Stimulated activated CD8-positive, alpha-beta memory T cell treated with anti-CD3 and anti-CD28 coated beads, Interleukin-15, amount 100 ng/mL, for 1 hour (primary cell): Measurements from ENCODE around the gene TBC1D3B.
"Not testable (repeated sequence)": the region's sequence is repeated elsewhere in the genome, so short reads cannot be mapped to it uniquely, and the experiment has no call there.

Experiments
- DNase-seq: peaks from one replicate; pipeline ENCODE4 v3.0.0-alpha.2; 2020; ENCODE audit warnings: low read depth

TBC1D3B gene

DNA sequence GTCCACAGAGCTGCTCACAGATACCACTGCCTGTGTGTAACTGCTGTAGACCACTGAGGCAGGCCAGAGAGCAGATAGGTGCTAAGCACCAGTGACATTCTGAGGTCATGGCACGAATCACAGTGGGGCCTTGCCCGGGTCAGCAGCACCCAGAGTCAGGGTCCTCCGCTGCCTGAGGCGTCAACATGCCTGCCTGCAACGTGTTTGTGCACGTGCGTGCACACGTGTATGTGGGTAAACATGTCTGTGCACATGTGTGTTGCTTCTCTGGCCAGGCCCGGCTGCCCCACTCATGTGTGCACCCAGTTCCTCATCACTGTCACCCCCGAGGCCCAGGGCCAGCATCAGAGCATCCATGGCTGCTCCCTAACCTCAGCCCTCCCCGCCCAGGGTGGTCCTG, at the start of gene TBC1D3B:
TSS of gene TBC1D3B (minus strand) at position 101 of the 400 bp plus-strand sequence. CDS start 1,586 bp downstream, outside the sequence.
- not testable (repeated sequence) for DNase-seq

- DNase-seq = not testable (repeated sequence)
These were observed 46.5 kb upstream of the TBC1D3B start for GRCh38 chr17:36222967-36223366.

- DNase-seq = not testable (repeated sequence)
These were observed 45.2 kb upstream of the TBC1D3B start for GRCh38 chr17:36221581-36222100.

DNA sequence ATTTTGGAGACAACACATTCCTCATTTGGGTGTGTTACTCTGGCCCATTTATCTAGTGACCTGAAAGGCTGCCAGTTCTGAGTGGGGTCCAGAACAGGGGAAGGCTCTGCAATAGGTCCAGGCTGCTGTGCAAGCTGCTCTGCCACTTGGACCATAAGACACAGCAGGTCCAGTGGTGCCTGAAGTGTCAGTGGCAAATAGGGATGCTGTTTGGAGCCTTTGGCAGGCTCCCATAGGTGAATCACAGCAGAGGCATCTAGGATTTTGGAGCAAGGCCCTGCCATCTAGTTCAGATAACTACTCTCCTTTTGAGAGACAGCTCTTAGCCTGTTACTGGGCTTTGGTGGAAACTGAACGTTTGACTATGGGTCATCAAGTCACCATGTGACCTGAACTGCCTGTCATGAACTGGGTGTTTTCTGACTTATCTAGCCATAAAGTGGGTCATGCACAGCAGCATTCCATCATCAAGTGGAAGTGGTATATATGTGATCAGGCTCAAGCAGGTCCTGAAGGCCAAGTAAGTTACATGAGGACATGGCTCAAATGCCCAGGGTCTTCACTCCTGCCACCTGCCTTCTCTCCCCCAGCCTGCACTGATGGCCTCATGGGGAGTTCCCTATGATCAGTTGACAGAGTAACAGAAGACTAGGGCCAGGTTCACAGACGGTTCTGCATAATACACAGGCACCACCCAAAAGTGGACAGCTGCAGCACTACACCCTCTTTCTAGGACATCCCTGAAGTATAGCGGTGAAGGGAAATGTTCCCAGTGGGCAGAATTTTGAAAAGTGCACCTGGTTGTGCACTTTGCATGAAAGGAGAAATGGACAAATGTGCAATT, 44.5 kb upstream of the TBC1D3B start:
- DNase-seq = not testable (repeated sequence)

DNA sequence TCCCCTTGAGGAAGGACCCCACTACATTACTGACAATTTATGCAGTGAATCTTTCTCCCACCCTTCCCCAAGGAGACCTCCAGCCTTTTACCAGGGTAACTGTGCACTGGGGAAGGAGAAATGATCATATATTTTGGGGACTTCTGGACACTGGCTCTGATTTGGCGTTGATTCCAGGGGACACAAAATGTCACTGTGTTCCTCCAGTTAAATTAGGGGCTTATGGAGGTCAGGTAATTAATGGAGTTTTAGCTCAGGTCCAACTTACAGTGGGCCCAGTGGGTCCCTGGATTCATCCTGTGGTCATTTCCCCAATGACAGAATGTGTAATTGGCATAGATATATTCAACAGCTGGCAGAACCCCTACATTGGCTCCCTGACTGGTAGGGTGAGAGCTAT, 43.1 kb upstream of the TBC1D3B start:
- DNase-seq = not testable (repeated sequence)

DNA sequence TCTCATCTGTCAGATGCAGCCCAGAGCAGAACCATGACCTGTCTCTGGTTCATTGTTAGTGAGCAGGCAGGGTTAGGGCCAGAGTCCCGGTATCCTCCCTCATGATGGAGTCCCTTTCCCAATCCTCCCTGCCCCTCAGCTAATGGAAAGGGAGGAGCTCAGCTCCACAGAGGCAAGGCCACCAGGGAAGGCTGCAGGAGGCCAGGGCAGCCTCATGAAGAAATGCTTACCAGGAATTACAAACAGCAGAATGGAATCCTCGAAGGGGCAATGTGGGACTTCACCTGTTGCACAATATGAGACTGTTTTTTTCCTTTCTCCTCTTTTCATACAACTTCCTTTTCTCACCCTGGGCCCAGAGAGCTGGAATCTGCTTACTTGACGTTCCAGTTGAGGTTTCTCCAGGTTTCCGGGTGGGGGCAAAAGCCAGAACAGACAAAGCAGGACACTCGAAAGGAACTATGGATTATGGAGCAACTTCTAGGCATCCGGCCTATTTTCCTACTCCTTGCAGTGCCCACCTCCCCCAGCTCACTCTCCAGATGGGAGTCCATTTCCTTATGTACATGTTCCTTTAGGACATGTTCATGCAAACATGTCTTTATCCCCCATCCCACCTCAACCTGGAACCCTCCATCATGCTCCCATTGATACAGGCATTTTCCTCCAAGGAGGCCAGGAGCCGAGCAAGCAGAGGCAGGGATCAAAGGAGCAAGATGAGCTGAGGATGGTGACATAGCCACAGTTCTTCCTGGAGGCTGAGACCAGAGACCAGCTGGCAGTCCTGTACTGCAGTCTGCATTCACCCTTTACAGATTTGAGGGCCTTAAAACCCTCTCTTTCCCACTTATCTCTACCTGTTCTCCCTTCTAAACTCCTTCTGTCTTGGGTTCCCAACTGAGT, 39.2 kb upstream of the TBC1D3B start:
- DNase-seq = not testable (repeated sequence)

GRCh38 chr17:36214918-36215317, 38.5 kb upstream of the TBC1D3B start:
- DNase-seq = no peak

- DNase-seq = no peak
These were observed 37.3 kb upstream of the TBC1D3B start for GRCh38 chr17:36213695-36214094.

DNA sequence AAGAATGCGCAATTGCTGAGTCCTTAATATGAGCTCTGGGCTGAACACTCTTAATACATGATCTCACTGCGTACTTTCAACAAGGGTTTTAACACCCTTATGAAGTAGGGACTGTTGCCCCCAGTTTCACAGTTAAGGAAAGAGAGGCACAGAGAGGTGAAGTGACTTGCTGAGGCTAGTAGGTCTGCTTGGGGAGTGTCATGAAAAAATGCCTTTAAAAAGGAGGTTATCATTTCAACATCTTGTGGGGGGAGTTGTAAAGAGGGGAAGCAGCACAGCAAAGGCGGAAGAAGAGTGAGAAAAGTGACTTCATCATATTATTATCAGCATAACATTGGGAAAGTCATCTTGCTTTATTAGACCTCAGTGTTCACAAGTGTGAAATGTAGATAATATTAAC, 36.5 kb upstream of the TBC1D3B start:
- DNase-seq = no peak

GRCh38 chr17:36212272-36212605, 35.8 kb upstream of the TBC1D3B start:
- DNase-seq = no peak

DNA sequence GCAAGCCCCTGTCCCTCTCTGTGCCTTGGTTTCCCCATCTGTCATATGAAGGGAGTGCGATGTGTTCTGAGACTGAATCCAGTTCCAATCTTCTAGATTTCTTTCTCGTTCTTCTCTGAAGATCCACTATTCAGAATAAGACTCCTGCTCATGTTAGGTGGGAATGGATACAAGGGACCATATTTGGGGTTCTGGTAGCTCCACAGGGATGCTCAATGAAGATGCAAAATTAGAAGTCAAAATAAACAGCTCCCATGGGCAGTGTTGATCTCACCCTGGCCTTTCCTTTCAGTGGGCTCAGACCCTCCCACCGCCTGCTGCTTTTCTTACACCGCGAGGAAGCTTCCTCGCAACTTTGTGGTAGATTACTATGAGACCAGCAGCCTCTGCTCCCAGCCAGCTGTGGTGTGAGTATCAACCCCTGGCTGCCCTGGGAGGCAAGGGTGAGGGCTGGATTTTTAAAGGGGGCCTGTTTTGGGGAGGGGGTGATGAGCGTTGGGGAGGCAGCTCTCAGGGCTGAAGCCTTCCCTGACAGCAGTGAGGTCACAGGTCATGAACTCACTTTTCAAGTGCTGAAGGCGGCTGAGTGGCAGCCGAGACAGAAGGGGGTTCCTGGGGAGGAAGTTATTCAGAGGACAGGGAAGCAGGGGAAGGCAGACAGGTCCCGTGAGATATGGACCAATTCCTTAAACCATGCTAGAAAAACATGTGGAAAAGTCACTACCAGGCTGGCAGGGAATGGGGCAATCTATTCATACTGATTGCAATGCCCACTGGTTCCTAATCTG, 35.2 kb upstream of the TBC1D3B start:
- not testable (repeated sequence) for DNase-seq

DNA sequence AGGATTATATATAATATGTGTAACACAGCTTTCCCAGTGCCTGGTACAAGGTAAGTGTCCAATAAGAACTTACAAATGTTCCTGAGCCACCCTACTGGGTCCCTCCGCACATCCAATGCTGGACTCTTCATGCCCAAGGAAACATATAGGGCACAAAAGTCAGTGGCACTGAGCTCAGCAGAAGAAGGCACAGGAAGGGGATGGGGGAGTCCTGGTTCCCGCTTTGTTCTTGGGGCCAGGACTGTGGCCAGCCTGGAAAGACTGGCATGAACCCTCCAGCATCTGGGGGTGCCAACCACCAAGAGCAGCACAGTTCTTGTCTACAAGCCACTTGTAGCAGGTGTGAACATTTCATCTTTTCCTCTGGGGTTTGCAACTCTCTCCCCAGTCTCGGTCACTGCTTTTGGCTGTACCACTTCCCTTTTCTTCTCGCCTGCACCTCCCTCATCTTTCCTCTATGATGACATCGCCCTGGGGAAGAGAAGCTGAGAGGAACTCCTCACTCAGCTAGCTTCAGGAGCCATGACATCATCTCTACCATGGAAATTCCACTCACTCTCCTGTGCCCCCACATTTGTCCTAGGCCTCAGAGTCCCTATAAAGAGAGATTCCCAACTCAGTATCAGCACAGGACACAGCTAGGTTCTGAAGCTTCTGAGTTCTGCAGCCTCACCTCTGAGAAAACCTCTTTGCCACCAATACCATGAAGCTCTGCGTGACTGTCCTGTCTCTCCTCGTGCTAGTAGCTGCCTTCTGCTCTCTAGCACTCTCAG, 34.2 kb upstream of the TBC1D3B start, which contains the start of gene CCL4L2:
TSS of gene CCL4L2 (plus strand) at position 625 of the 773 bp plus-strand sequence.
- DNase-seq = not testable (repeated sequence)

DNA sequence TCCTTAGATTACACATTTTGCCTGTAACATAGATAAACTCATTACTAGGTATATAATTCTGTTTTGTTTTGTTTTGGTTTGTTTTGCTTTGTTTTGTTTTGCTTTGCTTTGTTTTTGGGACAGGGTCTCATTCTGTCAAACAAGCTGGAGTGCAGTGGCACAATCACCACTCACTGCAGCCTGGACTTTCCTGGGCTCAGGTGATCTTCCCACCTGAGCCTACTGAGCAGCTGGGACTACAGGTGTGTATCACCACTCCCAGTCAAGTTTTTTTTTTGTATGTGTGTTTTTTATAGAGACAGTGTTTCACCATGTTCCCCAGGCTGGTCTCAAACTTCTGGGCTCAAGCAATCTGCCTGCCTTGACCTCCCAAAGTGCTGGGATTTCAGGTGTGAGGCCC, 33.1 kb upstream of the TBC1D3B start:
- DNase-seq = no peak

GRCh38 chr17:36207383-36207782, 30.9 kb upstream of the TBC1D3B start:
- DNase-seq = not testable (repeated sequence)

DNA sequence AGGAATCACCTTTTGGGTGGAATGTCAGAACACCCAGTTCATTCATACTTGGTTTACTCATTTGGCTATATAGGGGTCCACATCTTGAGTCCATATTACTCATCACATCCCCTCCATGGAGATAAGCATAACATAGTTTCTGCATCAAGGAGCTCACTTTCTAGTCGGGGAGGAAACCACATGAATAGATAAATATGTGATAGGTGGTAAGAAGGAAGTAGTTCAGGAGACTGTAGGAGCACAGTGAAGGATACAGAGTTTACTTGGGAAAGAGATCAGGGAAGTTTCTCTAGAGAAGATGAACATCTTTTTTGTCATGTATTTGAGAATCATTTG, 30.0 kb upstream of the TBC1D3B start:
- DNase-seq = not testable (repeated sequence)

DNA sequence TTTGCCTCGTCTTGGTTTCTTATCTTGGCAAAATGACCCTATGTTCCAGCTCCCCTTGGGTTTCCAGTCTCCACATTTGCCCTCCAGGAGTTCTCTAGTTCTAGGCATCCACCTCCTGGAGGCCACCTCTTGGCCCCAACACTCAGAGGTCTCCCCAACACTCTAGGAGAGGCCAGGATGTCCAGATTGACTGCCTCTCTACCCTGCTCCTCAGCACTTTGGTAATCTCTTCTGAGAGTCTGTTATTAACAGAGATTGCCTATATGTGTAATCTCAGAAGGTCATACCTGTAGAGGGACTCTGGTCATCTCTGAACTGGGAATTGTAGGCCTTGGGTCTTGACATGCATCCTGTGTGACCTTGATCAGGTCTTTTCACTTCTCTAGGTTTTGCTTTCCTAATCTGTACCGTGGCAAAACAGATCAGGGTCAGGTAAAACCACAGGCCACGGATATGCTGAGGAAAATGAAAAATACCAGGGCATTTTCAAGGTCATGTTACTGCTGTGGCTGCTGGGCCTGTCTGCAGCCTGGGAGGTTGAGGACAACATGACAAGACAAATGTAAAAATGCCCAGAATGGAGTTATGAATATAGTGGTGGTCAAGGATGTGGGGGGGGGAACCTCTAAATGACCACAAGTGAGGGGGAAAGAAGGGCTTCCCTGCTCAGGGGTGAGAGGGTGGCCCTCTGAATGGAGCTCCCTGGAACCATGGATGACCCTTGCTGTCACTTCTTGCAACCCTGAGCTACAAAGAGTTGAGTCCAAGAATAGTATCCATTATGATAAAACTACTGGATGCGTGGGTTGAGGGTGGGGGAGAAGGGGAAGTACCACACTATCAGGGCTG, 29.4 kb upstream of the TBC1D3B start:
- no peak for DNase-seq

DNA sequence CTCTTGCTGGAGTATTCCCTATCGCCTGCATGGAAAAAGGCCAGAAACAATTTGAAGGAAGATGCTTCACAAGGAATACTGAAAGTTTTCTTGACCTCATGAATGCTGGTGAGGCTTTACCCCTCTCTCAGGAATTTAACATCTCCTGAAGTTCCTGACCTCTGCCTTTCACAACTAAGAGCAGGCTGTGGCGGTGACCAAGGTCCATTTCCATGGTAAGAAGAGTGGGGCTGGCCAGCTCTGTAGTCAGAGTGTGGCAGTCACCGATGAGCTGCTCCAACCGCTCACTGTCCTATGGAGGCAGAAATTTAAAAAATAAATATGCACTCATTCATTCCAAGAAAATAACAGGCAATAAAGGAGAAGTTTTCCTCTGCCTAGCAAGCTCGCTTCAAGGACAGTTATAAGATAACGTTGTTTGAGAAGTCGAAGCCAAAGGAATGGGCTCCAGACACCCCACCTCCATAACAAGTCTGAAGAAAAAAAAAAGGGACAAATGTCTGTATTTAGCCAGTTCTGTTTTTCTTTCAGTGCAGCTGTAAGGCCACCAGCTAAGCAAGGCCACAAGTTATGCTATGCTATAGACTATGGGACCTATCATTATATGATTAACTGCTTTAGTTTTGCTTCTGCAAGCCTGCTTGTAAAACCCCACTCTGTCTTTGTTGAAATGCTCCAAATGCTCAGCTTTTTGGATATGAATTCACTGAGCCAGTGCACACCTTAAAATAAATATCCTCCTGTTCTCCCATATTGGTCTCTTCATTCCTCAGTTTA, 28.5 kb upstream of the TBC1D3B start:
- no peak for DNase-seq

DNA sequence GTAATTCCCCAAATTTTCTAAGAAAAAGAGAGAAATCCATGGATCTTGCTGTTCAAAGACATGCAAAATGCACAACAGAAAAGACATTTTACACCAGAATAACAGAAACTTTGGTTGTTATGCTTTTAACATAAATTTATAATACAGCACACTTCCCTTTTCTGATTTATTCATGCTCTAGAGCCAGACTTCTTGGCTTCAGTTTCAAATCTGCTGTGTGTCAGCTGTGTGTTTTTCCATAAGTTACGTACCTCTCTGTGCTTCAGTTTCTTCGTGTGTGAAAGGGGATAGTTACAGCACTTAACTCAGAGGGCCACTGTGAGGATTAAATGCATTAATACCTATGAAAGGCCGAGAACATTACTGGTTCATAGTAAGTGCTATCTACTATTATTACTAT, 26.9 kb upstream of the TBC1D3B start:
- DNase-seq = no peak

GRCh38 chr17:36201506-36201905, 25.1 kb upstream of the TBC1D3B start:
- DNase-seq = not testable (repeated sequence)
